K562 (cell line): ENCODE data around the gene CASP9. TPM values are rescaled to one million over a fixed set of nuclear protein-coding genes. Genes with fewer than 3 reads are reported as not detected.

Experiments
- ATAC-seq: fragments of 200-7000 bp; cut with Tn5 transposase; 3 replicates; pipeline ENCODE4 v1.9.1; 2020; ENCODE audit warnings: moderate library complexity
- BruUV-seq: library from RNA; stranded (reverse); fragments of 400-500 nt; replicated peaks from 2 replicates; lab custom pipeline; 2021; lab: Mats Ljungman, UMichigan
- CTCF ChIA-PET: fragments of 300-600 bp; formaldehyde crosslinking; extraction: SDS; loops from one replicate; lab custom pipeline; 2021; ENCODE audit warnings: low intra/inter-chr PET ratio; lab: Yijun Ruan, JAX
- POLR2A ChIA-PET: fragments of 300-600, 350-650 bp; sonication (Branson Sonifier 250); formaldehyde crosslinking; extraction: SDS; loops from one replicate; lab custom pipeline; 2021; ENCODE audit warnings: antibody characterized with exemption, inconsistent platforms; lab: Yijun Ruan, JAX
- DNase-seq, 4 experiments: peaks; one replicate each; pipeline versions ENCODE4 v3.0.0 to v3.0.0-alpha.2; 2011 to 2018; ENCODE audit warnings: low spot score in 3 of 4, mixed read lengths in 3 of 4; ENCODE audit errors: extremely low read depth in 1 of 4
- FAIRE-seq: peaks from 2 replicates; lab custom pipeline; 2011; peaks lifted over from hg19 to GRCh38; lab: Jason Lieb, UNC
- H2AFZ ChIP-seq: 2 replicates; pipeline ENCODE4 v1.6.0; 2011; ENCODE audit warnings: low read depth, low read length, control low read depth, inconsistent platforms
- H3K27ac ChIP-seq: fragments of 200-600 bp; 3 replicates; pipeline ENCODE4 v1.8.0; 2011; ENCODE audit warnings: low read depth, mild to moderate bottlenecking, control low read depth, inconsistent platforms, low read length, moderate library complexity, mixed read lengths; ENCODE audit errors: extremely low read depth
- H3K27me3 ChIP-seq, 2 experiments: fragments of 300-600 bp in 1 of 2; 2 replicates in 1 of 2; 3 replicates in 1 of 2; pipeline versions ENCODE4 v1.6.0 to v1.8.0; 2011; ENCODE audit warnings: inconsistent platforms in 2 of 2, low read length in 2 of 2, mild to moderate bottlenecking in 1 of 2, mixed read lengths in 1 of 2, moderate library complexity in 1 of 2; ENCODE audit not compliant: control insufficient read depth in 2 of 2, insufficient read depth in 2 of 2
- H3K36me3 ChIP-seq: fragments of 300-600 bp; 3 replicates; pipeline ENCODE4 v1.8.0; 2011; ENCODE audit warnings: mild to moderate bottlenecking, low read length, inconsistent platforms; ENCODE audit not compliant: control insufficient read depth, insufficient read depth
- H3K4me1 ChIP-seq, 2 experiments: fragments of 200-600 bp in 1 of 2; replicated peaks in 1 of 2; 2 replicates in 1 of 2; 3 replicates in 1 of 2; pipeline versions ENCODE4 v1.5.1 to v1.8.0; 2011; ENCODE audit warnings: inconsistent platforms in 2 of 2, low read length in 2 of 2, mild to moderate bottlenecking in 1 of 2, mixed read lengths in 1 of 2, moderate library complexity in 1 of 2; ENCODE audit not compliant: control insufficient read depth in 2 of 2, insufficient read depth in 2 of 2
- H3K4me2 ChIP-seq: 2 replicates; pipeline ENCODE4 v1.6.1; 2011; ENCODE audit warnings: low read length, control low read depth, inconsistent platforms, mixed read lengths; ENCODE audit not compliant: insufficient read depth
- H3K4me3 ChIP-seq: fragments of 200-600 bp; sonication (generic), shearing (Covaris generic); 2 replicates; pipeline ENCODE4 v1.5.1; 2016; ENCODE audit warnings: control low read depth, inconsistent platforms
- H3K79me2 ChIP-seq: fragments of 200-600 bp; 3 replicates; pipeline ENCODE4 v1.8.0; 2011; ENCODE audit warnings: low read length, inconsistent platforms; ENCODE audit not compliant: control insufficient read depth, insufficient read depth
- H3K9ac ChIP-seq, 2 experiments: 2 replicates each; pipeline versions ENCODE4 v1.6.0 to v1.6.1; 2011; ENCODE audit warnings: low read depth in 2 of 2, low read length in 2 of 2, control low read depth in 1 of 2, inconsistent platforms in 1 of 2, mild to moderate bottlenecking in 1 of 2, mixed read lengths in 1 of 2; ENCODE audit not compliant: insufficient read depth in 1 of 2
- H3K9me1 ChIP-seq: one replicate; pipeline ENCODE4 v1.6.0; 2011; ENCODE audit warnings: inconsistent platforms, mild to moderate bottlenecking, low read length, moderate library complexity; ENCODE audit not compliant: control insufficient read depth, insufficient read depth
- H3K9me3 ChIP-seq: replicated peaks from 2 replicates; pipeline ENCODE4 v1.5.1; 2011; ENCODE audit warnings: low read depth, low read length, inconsistent platforms; ENCODE audit not compliant: control insufficient read depth, insufficient read depth
- H4K20me1 ChIP-seq: replicated peaks from 2 replicates; pipeline ENCODE4 v1.6.1; 2011; ENCODE audit warnings: low read length, inconsistent platforms, mixed read lengths; ENCODE audit not compliant: control insufficient read depth, insufficient read depth
- KDM5B ChIP-seq: fragments of 200-600 bp; sonication (generic); IDR thresholded peaks from 2 replicates; pipeline ENCODE4 v1.6.1; 2012; ENCODE audit warnings: low read depth, mild to moderate bottlenecking, moderate library complexity, low read length, control low read depth, inconsistent platforms; ENCODE audit not compliant: insufficient replicate concordance
- NR3C1 ChIP-seq: sonication (generic); formaldehyde crosslinking; IDR thresholded peaks from 2 replicates; pipeline ENCODE4 v1.8.1; 2022; ENCODE audit warnings: missing genetic modification reagents
- PURB ChIP-seq: sonication (generic); formaldehyde crosslinking; IDR thresholded peaks from 2 replicates; pipeline ENCODE4 v1.9.0; 2021; ENCODE audit warnings: low read depth, mild to moderate bottlenecking, missing genetic modification reagents
- TOE1 ChIP-seq, 2 experiments: fragments of 450-650 bp in 1 of 2; sonication (generic) in 1 of 2; formaldehyde crosslinking in 1 of 2; IDR thresholded peaks; 2 replicates each; pipeline versions ENCODE4 v1.7.1 to v1.8.0; 2016 to 2022; ENCODE audit warnings: borderline replicate concordance in 2 of 2, mild to moderate bottlenecking in 2 of 2, antibody characterized with exemption in 1 of 2, inconsistent platforms in 1 of 2, low read depth in 1 of 2, missing genetic modification reagents in 1 of 2, moderate library complexity in 1 of 2
- ZKSCAN8 ChIP-seq: fragments of 200-800 bp; sonication (Bioruptor generic); IDR thresholded peaks from 2 replicates; pipeline ENCODE4 v1.6.1; 2016; ENCODE audit warnings: missing genetic modification characterization, missing compliant biosample characterization
- WGBS: fragments of 100-300 bp; shearing (Covaris generic); methylation state at CpG from one replicate; pipeline ENCODE4 v1.1.6; 2016; ENCODE audit warnings: low coverage, mixed read lengths; ENCODE audit not compliant: insufficient coverage; ENCODE audit errors: missing lambda C conversion rate; 5-methylcytosine and 5-hydroxymethylcytosine counted together
- in situ Hi-C: fragments of 300-500 bp; cut with MboI; formaldehyde crosslinking; loops from 4 replicates; pipeline ENCODE4 v1.15.0; 2018; ENCODE audit warnings: inconsistent platforms, mixed read lengths
- intact Hi-C: fragments of 100-400 bp; cut with micrococcal nuclease; formaldehyde crosslinking; loops from 2 replicates; pipeline ENCODE4 v1.14.2; 2022
- polyA plus RNA-seq, 8 experiments: library from polyadenylated mRNA; depleted of rRNA in 4 of 8; stranded (reverse) in 5 of 8; unstranded in 3 of 8; fragments of >200 nt; fragmentation: Nextera tagmentation in 2 of 8; fragmentation: Illumina TruSeq in 1 of 8; extraction: Ambion mirVana in 2 of 8; extraction: Trizol in 1 of 8; gene quantifications; 2 replicates each; pipeline versions ENCODE4 v1.2.1 to v1.2.3, GENCODE V29; 2011 to 2014; ENCODE audit warnings: inconsistent platforms in 1 of 8, missing spikeins in 1 of 8
- total RNA-seq, 7 experiments: library from RNA; depleted of rRNA in 6 of 7; stranded (reverse); fragments of >200 nt in 6 of 7; fragmentation: Illumina TruSeq in 2 of 7; extraction: Trizol in 2 of 7; gene quantifications; 2 replicates each; pipeline versions ENCODE4 v1.2.1 to v1.2.3, GENCODE V29; 2011 to 2021; ENCODE audit warnings: low replicate concordance in 1 of 7
- TF ChIP-seq, protein P1 (sequence below): sonication (generic); formaldehyde crosslinking; IDR thresholded peaks from 2 replicates; pipeline ENCODE4 v1.4.0; 2020; ENCODE audit warnings: mild to moderate bottlenecking, missing genetic modification reagents
- TF ChIP-seq, protein P2 (sequence below): sonication (generic); formaldehyde crosslinking; IDR thresholded peaks from 2 replicates; pipeline ENCODE4 v1.8.1; 2023; ENCODE audit warnings: mild to moderate bottlenecking, missing genetic modification reagents

CASP9 gene
- total and polyA plus RNA-seq, 9 of the 15 experiments (the other 6 are each of a cell fraction or from before 2014, with no cell fraction given), result 10.8 to 54.1 (median 30.7) TPM

DNA sequence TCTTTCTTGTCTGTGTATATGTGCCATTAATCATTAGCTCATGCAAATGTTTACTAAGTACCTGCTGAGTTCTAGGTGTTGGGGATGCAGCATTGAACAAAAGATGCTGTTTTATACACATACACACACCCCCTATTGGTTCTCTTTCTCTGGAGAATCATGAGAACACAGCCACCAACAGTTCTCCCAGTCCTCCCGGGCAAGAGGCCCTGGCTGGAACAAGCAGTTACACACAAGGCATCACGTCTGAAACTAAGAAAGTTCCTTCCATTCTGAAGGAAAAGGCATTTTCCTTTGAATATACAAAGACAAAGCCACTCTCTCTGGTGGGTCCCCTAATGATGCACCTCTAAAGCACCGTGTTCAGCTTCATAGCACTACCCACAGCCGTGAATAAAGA lies 10.8 kb downstream of the CASP9 start:
- H3K9ac ChIP-seq, result no peak overlapping the region
- 57% methylated on average over 4 of the region's 4 CpGs for WGBS
- no peak overlapping the region for H2AFZ ChIP-seq
- H3K4me1 ChIP-seq, result peaks cover 9 to 19% of the 10 kb centered on the region in 2 experiments
- no peaks in the 10 kb centered on the region; the same call in 1 of the 2 replicates for H4K20me1 ChIP-seq
- DNase-seq (no peak), FAIRE-seq (no peak), ATAC-seq (no peak)
- H3K27me3 ChIP-seq, result no peaks in the 10 kb centered on the region
- no peak overlapping the region for H3K4me3 ChIP-seq
- no peak overlapping the region for H3K4me2 ChIP-seq
- H3K36me3 ChIP-seq, result peaks cover 53% of the 10 kb centered on the region
- CTCF ChIA-PET, result no interaction called here
- POLR2A ChIA-PET, result interaction anchor here (1.2 to 2.9 kb wide), 2 partner anchors 9 to 11 kb away, joined by 4 to 19 read pairs; partner anchors contain the start of gene CASP9
- TF ChIP-seq ZKSCAN8 (CRISPR knock-in tag), result no peak
- no peak for TF ChIP-seq TOE1 (IDR thresholded peaks at IDR 0.05; ENCODE audit: borderline replicate concordance)
- TF ChIP-seq TOE1 (CRISPR knock-in tag; IDR thresholded peaks at IDR 0.05; ENCODE audit: borderline replicate concordance, low read depth), result no peak
- no peak for TF ChIP-seq PURB (CRISPR knock-in tag)
- TF ChIP-seq, protein P1, sequence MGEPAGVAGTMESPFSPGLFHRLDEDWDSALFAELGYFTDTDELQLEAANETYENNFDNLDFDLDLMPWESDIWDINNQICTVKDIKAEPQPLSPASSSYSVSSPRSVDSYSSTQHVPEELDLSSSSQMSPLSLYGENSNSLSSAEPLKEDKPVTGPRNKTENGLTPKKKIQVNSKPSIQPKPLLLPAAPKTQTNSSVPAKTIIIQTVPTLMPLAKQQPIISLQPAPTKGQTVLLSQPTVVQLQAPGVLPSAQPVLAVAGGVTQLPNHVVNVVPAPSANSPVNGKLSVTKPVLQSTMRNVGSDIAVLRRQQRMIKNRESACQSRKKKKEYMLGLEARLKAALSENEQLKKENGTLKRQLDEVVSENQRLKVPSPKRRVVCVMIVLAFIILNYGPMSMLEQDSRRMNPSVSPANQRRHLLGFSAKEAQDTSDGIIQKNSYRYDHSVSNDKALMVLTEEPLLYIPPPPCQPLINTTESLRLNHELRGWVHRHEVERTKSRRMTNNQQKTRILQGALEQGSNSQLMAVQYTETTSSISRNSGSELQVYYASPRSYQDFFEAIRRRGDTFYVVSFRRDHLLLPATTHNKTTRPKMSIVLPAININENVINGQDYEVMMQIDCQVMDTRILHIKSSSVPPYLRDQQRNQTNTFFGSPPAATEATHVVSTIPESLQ (CRISPR knock-in tag), result no peak
- TF ChIP-seq NR3C1 (CRISPR knock-in tag), result no peak
- no peak for TF ChIP-seq KDM5B
- TF ChIP-seq, protein P2, sequence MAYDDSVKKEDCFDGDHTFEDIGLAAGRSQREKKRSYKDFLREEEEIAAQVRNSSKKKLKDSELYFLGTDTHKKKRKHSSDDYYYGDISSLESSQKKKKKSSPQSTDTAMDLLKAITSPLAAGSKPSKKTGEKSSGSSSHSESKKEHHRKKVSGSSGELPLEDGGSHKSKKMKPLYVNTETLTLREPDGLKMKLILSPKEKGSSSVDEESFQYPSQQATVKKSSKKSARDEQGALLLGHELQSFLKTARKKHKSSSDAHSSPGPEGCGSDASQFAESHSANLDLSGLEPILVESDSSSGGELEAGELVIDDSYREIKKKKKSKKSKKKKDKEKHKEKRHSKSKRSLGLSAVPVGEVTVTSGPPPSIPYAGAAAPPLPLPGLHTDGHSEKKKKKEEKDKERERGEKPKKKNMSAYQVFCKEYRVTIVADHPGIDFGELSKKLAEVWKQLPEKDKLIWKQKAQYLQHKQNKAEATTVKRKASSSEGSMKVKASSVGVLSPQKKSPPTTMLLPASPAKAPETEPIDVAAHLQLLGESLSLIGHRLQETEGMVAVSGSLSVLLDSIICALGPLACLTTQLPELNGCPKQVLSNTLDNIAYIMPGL (CRISPR knock-in tag), result no peak
- no peak overlapping the region for H3K27ac ChIP-seq
- in situ Hi-C loops, result no loop called here
- no TSS peak for BruUV-seq
- H3K9me1 ChIP-seq, result no peaks in the 10 kb centered on the region
- intact Hi-C loops, result no loop called here
- H3K79me2 ChIP-seq, result peaks cover 23% of the 10 kb centered on the region
- H3K9me3 ChIP-seq, result no peaks in the 10 kb centered on the region
